Mesenchymal stem cell (in vitro differentiated cells and primary cell): ENCODE data around the gene CNTLN.

Experiments used
- DNase-seq: peaks from one replicate; pipeline ENCODE4 v3.0.0-alpha.2; 2013
- H2AFZ ChIP-seq: one replicate; pipeline ENCODE4 v1.6.1; 2013; ENCODE audit warnings: low read depth, mild to moderate bottlenecking, control low read depth, inconsistent platforms, low read length, moderate library complexity
- H2AK5ac ChIP-seq: 2 replicates; pipeline ENCODE4 v1.6.1; 2013; ENCODE audit warnings: low read length, moderate library complexity, mild to moderate bottlenecking, inconsistent platforms; ENCODE audit not compliant: severe bottlenecking
- H2BK120ac ChIP-seq: one replicate; pipeline ENCODE4 v1.6.1; 2013; ENCODE audit warnings: low read depth, mild to moderate bottlenecking, inconsistent platforms, low read length, moderate library complexity
- H2BK12ac ChIP-seq, 2 experiments: one replicate each; pipeline ENCODE4 v1.6.1; 2013; ENCODE audit warnings: inconsistent platforms in 2 of 2, low read length in 2 of 2, mild to moderate bottlenecking in 2 of 2, moderate library complexity in 2 of 2, control low read depth in 1 of 2
- H2BK15ac ChIP-seq: one replicate; pipeline ENCODE4 v1.6.1; 2013; ENCODE audit warnings: mild to moderate bottlenecking, low read depth, inconsistent platforms; ENCODE audit not compliant: poor library complexity, severe bottlenecking
- H2BK5ac ChIP-seq: 2 replicates; pipeline ENCODE4 v1.6.1; 2013; ENCODE audit warnings: low read depth, mild to moderate bottlenecking, low read length, control low read depth, inconsistent platforms; ENCODE audit not compliant: poor library complexity, severe bottlenecking
- H3K14ac ChIP-seq, 2 experiments: one replicate each; pipeline ENCODE4 v1.6.1; 2013; ENCODE audit warnings: inconsistent platforms in 2 of 2, low read length in 2 of 2, control low read depth in 1 of 2, mild to moderate bottlenecking in 1 of 2, moderate library complexity in 1 of 2
- H3K18ac ChIP-seq, 2 experiments: one replicate each; pipeline ENCODE4 v1.6.1; 2013; ENCODE audit warnings: inconsistent platforms in 2 of 2, low read length in 2 of 2, control low read depth in 1 of 2, low read depth in 1 of 2, mild to moderate bottlenecking in 1 of 2
- H3K23ac ChIP-seq, 2 experiments: one replicate each; pipeline ENCODE4 v1.6.1; 2013; ENCODE audit warnings: inconsistent platforms in 2 of 2, low read length in 2 of 2, mild to moderate bottlenecking in 2 of 2, moderate library complexity in 2 of 2, control low read depth in 1 of 2
- H3K27ac ChIP-seq: 2 replicates; pipeline ENCODE4 v1.5.1; 2013; ENCODE audit warnings: mild to moderate bottlenecking, moderate library complexity, low read length, control low read depth, inconsistent platforms; ENCODE audit not compliant: poor library complexity, severe bottlenecking
- H3K27me3 ChIP-seq, 2 experiments: 2 replicates each; pipeline versions ENCODE4 v1.6.1 to v1.7.0; 2013; ENCODE audit warnings: low read length in 2 of 2, mild to moderate bottlenecking in 2 of 2, moderate library complexity in 2 of 2, control low read depth in 1 of 2, inconsistent platforms in 1 of 2; ENCODE audit not compliant: control insufficient read depth in 1 of 2, insufficient read depth in 1 of 2
- H3K36me3 ChIP-seq, 2 experiments: 2 replicates each; pipeline versions ENCODE4 v1.6.1 to v1.7.0; 2013; ENCODE audit warnings: low read length in 2 of 2, control low read depth in 1 of 2, inconsistent platforms in 1 of 2, low read depth in 1 of 2, mild to moderate bottlenecking in 1 of 2; ENCODE audit not compliant: insufficient read depth in 2 of 2, control insufficient read depth in 1 of 2
- H3K4ac ChIP-seq, 2 experiments: one replicate each; pipeline ENCODE4 v1.6.1; 2013; ENCODE audit warnings: inconsistent platforms in 2 of 2, low read length in 2 of 2, mild to moderate bottlenecking in 2 of 2, moderate library complexity in 2 of 2, control low read depth in 1 of 2, low read depth in 1 of 2
- H3K4me1 ChIP-seq: 2 replicates; pipeline ENCODE4 v1.6.1; 2013; ENCODE audit warnings: low read depth, low read length, control low read depth; ENCODE audit not compliant: control insufficient read depth, insufficient read depth
- H3K4me2 ChIP-seq: 2 replicates; pipeline ENCODE4 v1.6.1; 2013; ENCODE audit warnings: low read length, mild to moderate bottlenecking, inconsistent platforms; ENCODE audit not compliant: poor library complexity, severe bottlenecking
- H3K4me3 ChIP-seq, 2 experiments: 2 replicates each; pipeline versions ENCODE4 v1.5.1 to v1.7.0; 2013; ENCODE audit warnings: low read length in 2 of 2, mild to moderate bottlenecking in 2 of 2, control low read depth in 1 of 2, low read depth in 1 of 2; ENCODE audit not compliant: insufficient read depth in 1 of 2
- H3K79me1 ChIP-seq: replicated peaks from 2 replicates; pipeline ENCODE4 v1.6.1; 2013; ENCODE audit warnings: mild to moderate bottlenecking, control low read depth, low read length, inconsistent platforms; ENCODE audit not compliant: poor library complexity, severe bottlenecking
- H3K9ac ChIP-seq: 2 replicates; pipeline ENCODE4 v1.7.0; 2013; ENCODE audit warnings: mild to moderate bottlenecking, low read length, moderate library complexity
- H3K9me3 ChIP-seq: 2 replicates; pipeline ENCODE4 v1.7.0; 2013; ENCODE audit warnings: mild to moderate bottlenecking, low read length; ENCODE audit not compliant: control insufficient read depth
- H4K8ac ChIP-seq: one replicate; pipeline ENCODE4 v1.6.1; 2013; ENCODE audit warnings: inconsistent platforms, mild to moderate bottlenecking, low read length, moderate library complexity
- H4K91ac ChIP-seq: one replicate; pipeline ENCODE4 v1.6.1; 2013; ENCODE audit warnings: mild to moderate bottlenecking, low read length, inconsistent platforms
- WGBS: methylation state at CpG from one replicate; pipeline ENCODE4 v1.1.7; 2013; ENCODE audit warnings: mixed read lengths; 5-methylcytosine and 5-hydroxymethylcytosine counted together

Gene CNTLN

GRCh38 chr9:17291766-17292165 lies 156.9 kb downstream of the CNTLN start:
- Histone ChIP-seq H3K4me3 (no peak overlapping the region), H3K27me3 (no peaks in the 10 kb centered on the region), H4K8ac (no peak overlapping the region), H3K14ac (no peak overlapping the region), H3K4me1 (peaks cover 2% of the 10 kb centered on the region), H2BK5ac (no peak overlapping the region), H3K4ac (no peak overlapping the region), H3K4me2 (no peak overlapping the region), H3K27ac (peak overlapping the region; percentile 12), H2AFZ (no peak overlapping the region), H3K23ac (no peak overlapping the region), H4K91ac (no peak overlapping the region), H3K9ac (no peak overlapping the region), H2BK15ac (no peak overlapping the region), H2BK12ac (no peak overlapping the region), H3K36me3 (peaks cover 10 to 14% of the 10 kb centered on the region in 2 experiments), H2AK5ac (no peak overlapping the region), H3K9me3 (no peaks in the 10 kb centered on the region), H3K79me1 (peaks cover 21% of the 10 kb centered on the region), H3K18ac (no peak overlapping the region), H2BK120ac (no peak overlapping the region)
- peak; percentile 7 for DNase-seq
- WGBS: 100% methylated on average over 2 of the region's 2 CpGs

GRCh38 chr9:17293685-17294084 lies 158.8 kb downstream of the CNTLN start:
- Histone ChIP-seq H2AFZ (no peak overlapping the region), H3K27ac (no peak overlapping the region), H3K23ac (no peak overlapping the region), H2BK15ac (no peak overlapping the region), H4K91ac (no peak overlapping the region), H2BK12ac (no peak overlapping the region), H3K9ac (no peak overlapping the region), H3K36me3 (peaks cover 10 to 14% of the 10 kb centered on the region in 2 experiments), H2AK5ac (no peak overlapping the region), H3K18ac (no peak overlapping the region), H3K4ac (no peak overlapping the region), H2BK5ac (no peak overlapping the region), H4K8ac (no peak overlapping the region), H3K4me3 (no peak overlapping the region), H3K27me3 (no peaks in the 10 kb centered on the region), H3K79me1 (peaks cover 21% of the 10 kb centered on the region), H3K14ac (peak overlapping the region in 1 of 2 experiments; percentile 68), H3K4me1 (peaks cover 2% of the 10 kb centered on the region), H3K9me3 (no peaks in the 10 kb centered on the region), H3K4me2 (no peak overlapping the region), H2BK120ac (no peak overlapping the region)
- over 99% methylated on average over 12 of the region's 12 CpGs for WGBS
- no peak for DNase-seq

DNA sequence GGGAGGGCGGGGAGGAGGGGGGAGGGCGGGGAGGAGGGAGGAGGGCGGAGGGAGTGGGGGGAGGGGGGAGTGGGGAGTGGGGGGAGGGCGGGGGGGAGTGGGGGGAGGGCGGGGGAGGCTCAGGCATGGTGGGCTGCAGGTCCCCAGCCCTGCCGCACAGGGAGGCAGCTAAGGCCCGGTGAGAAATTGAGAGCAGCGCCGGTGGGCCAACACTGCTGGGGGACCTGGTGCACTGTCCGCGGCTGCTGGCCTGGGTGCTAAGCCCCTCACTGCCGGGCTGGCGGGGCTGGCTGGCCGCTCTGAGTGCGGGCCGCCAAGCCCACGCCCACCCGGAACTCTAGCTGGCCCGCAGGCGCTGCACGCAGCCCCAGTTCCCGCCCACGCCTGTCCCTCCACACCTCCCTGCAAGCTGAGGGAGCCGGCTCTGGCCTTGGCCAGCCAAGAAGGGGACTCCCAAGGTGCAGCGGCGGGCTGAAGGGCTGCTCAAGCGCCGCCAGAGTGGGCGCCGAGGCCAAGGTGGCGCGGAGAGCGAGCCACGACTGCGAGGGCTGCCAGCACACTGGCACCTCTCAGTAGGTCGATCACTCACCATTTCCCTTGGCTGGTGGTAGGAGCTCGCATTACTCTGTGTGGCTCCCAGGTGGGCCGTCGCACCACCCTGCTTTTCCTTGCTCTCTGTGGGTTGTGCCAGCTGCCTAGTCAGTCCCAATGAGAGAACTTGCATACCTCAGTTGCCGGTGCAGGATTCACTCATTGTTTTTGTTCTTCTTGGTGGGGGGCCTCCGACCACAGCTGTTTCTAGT lies 160.2 kb downstream of the CNTLN start:
- Histone ChIP-seq H3K27me3 (no peaks in the 10 kb centered on the region), H3K27ac (no peak overlapping the region), H3K14ac (peak overlapping the region in 1 of 2 experiments; percentile 11), H2BK5ac (no peak overlapping the region), H3K79me1 (peaks cover 21% of the 10 kb centered on the region), H2BK15ac (no peak overlapping the region), H2AK5ac (no peak overlapping the region), H3K4ac (no peak overlapping the region), H2BK120ac (no peak overlapping the region), H4K8ac (no peak overlapping the region), H3K4me3 (no peak overlapping the region), H3K9me3 (no peaks in the 10 kb centered on the region), H4K91ac (no peak overlapping the region), H3K23ac (no peak overlapping the region), H3K4me2 (no peak overlapping the region), H3K9ac (no peak overlapping the region), H3K4me1 (peaks cover 2% of the 10 kb centered on the region), H3K18ac (no peak overlapping the region), H3K36me3 (peaks cover 13 to 14% of the 10 kb centered on the region in 2 experiments), H2AFZ (no peak overlapping the region), H2BK12ac (no peak overlapping the region)
- DNase-seq: no peak
- 97% methylated on average over 36 of the region's 41 CpGs for WGBS

DNA sequence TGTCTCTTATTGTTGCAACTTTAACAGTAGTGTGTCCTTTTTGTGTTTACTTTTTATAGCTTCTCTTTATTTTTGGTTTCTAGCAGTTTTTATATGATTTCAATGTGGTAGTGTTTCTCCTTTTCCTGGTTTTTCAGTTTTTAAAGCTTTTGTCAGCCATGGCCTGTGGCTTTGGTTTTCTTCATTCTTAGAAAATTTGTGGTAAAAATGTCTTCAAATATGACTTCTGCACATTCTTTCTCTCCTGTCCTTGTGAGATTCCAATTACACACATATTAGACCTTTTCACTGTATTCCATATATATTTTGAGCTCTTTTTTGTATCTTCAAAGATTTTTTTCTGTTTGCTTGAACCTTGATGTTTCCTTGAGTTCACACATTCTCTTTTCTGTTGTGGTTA lies 180.5 kb downstream of the CNTLN start:
- H3K4me3 ChIP-seq: no peak overlapping the region
- no peak overlapping the region for H4K8ac ChIP-seq
- H3K79me1 ChIP-seq: no peaks in the 10 kb centered on the region
- H2BK12ac ChIP-seq: no peak overlapping the region
- no peak overlapping the region for H2BK15ac ChIP-seq
- no peaks in the 10 kb centered on the region for H3K27me3 ChIP-seq
- no peak for DNase-seq
- no peak overlapping the region for H3K14ac ChIP-seq
- no peak overlapping the region for H2BK120ac ChIP-seq
- no peaks in the 10 kb centered on the region for H3K9me3 ChIP-seq
- no peak overlapping the region for H3K18ac ChIP-seq
- no peak overlapping the region for H3K4me2 ChIP-seq
- H2BK5ac ChIP-seq: no peak overlapping the region
- H3K23ac ChIP-seq: no peak overlapping the region
- no peak overlapping the region for H4K91ac ChIP-seq
- H3K36me3 ChIP-seq: no peaks in the 10 kb centered on the region
- no peak overlapping the region for H3K27ac ChIP-seq
- H3K9ac ChIP-seq: no peak overlapping the region
- H2AK5ac ChIP-seq: no peak overlapping the region
- no peaks in the 10 kb centered on the region for H3K4me1 ChIP-seq
- H2AFZ ChIP-seq: no peak overlapping the region
- H3K4ac ChIP-seq: no peak overlapping the region
